ENCODE data around the gene TTC33.

GRCh38 chr5:40654377-40654991, 101.3 kb downstream of the TTC33 start:
- TF ChIP-seq TAF1 (IDR thresholded peaks at IDR 0.05; ENCODE audit: low read depth, low read length): no peak
- TF ChIP-seq POLR2A (IDR thresholded peaks at IDR 0.05; ENCODE audit: low read depth, low read length): no peak
- TF ChIP-seq POLR2AphosphoS5 (IDR thresholded peaks at IDR 0.05; ENCODE audit: low read depth, low read length): no peak
- no peak for TF ChIP-seq SPI1 (IDR thresholded peaks at IDR 0.05; ENCODE audit: low read depth, low read length)
- no peak for TF ChIP-seq PAX5 (IDR thresholded peaks at IDR 0.05; ENCODE audit: insufficient read depth, low read length, severe bottlenecking)

Data from GM12891 (cell line).